ENCODE results near the gene LIPN.
"Not testable (repeated sequence)": the region's sequence is repeated elsewhere in the genome, so short reads cannot be mapped to it uniquely, and the experiment has no call there.

The LIPN gene, protein sequence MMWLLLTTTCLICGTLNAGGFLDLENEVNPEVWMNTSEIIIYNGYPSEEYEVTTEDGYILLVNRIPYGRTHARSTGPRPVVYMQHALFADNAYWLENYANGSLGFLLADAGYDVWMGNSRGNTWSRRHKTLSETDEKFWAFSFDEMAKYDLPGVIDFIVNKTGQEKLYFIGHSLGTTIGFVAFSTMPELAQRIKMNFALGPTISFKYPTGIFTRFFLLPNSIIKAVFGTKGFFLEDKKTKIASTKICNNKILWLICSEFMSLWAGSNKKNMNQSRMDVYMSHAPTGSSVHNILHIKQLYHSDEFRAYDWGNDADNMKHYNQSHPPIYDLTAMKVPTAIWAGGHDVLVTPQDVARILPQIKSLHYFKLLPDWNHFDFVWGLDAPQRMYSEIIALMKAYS

DNA sequence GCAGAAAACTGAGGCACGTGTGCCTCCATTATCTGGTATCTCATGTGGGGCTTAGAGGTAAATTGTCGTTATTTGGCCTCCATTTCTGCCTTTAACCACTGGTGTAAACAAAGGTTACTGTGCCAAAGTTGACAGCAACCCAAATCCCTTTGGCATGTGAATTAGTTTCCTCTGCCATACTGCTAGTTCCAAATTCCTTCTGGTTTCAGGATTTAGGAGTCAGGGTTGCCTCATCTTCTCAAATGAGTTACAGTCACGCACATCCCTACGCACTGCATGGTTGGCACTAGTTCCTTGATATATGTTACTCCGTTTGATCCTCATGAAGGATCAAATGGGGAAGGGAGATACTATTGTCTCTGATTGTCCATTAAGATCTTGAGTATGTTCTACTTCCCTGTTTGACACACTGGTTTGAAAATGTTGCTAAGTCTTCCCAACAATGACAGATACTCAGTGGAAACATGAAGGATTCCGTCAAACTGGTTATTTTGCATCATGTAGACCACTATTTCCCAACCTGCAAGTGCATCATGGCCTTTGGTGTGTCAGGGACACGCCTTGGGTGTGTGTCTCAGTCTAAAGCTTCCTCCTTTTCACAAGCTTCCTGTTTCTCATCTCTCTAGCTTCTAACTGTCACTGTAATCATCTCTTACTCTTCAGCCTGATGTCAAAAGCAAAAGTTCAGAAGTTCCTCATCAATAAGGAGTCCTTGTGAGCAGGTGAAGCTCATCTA lies at the start of gene LIPN:
Gene LIPN, plus strand, starts transcription at position 655 of the 736 bp plus-strand sequence. CDS start 1,386 bp downstream, outside the sequence.
- DNase-seq (ENCODE audit: low read depth in 2 of 2): no peak

GRCh38 chr10:88715517-88715916 lies 44.3 kb upstream of the LIPN start:
- no peak for DNase-seq (ENCODE audit: low read depth in 2 of 2)

DNA sequence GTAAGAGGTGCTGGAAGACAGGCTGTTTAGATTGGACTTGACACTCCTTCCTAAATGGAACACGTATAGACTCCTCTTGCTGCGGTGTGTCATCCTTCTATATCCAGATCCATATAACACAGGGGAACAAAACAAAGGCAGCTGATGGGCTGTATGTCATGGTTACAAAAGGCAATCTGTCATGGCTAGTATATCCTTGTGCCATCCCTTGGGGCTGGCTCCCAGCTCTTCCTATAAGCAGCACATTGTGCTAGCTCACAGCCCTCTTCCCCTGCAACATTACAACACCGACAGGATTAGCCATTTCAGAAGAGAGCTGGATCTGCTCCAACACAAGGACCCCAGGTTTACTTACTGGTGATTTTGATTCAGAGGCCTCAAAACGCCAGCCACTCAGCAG lies 38.4 kb upstream of the LIPN start:
- DNase-seq (ENCODE audit: low read depth in 2 of 2): no peak

DNA sequence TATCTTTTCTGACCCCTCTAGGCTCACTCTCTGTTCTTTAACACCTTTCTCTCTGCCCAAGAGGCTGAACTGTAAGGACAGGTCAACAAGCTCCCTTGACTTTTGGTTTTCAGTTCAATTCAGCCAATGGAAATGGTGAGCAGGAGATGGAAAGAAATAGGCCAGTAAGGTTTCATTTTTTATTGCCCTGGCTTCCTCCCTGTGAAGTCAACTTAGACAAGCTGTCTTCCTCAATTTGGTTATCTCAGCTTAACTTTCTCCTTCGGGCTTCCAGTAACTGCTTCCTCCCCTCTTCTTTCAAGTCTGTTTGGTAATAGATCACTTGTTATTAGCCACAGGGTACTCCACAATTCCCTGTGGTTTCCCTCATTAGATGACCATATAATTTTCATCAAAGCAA lies 34.0 kb upstream of the LIPN start:
- DNase-seq (ENCODE audit: low read depth in 2 of 2): no peak

DNA sequence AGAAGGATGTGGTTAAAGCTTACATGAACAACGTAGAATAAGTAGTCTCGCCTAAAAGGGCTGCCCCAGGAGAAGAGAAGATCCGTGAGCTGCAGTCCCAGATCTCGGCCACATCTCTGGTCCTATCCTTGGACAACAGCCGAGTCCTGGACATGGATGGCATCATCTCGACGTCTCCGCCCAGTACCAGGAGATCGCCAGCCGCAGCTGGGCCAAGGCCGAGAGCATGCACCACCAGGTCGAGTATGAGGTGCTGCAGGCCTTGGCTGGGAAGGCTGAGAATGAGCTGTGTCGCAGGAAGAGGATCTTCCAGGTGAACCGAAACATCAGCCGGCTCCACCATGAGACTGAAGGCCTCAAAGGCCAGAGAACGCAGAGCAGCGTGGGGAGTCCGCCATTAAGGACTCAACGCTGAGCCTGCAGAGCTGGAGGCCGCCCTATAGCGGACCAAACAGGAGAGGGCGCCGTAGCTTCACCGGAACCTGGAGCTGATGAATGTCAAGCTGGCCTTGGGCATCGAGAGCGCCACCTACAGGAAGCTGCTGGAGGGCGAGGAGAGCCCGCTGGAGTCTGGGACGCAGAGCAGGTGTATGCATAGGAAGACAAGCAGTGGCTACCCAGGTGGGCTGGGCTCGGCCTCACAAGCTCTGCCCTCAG lies 31.6 kb upstream of the LIPN start:
- DNase-seq (ENCODE audit: low read depth in 2 of 2): no peak

DNA sequence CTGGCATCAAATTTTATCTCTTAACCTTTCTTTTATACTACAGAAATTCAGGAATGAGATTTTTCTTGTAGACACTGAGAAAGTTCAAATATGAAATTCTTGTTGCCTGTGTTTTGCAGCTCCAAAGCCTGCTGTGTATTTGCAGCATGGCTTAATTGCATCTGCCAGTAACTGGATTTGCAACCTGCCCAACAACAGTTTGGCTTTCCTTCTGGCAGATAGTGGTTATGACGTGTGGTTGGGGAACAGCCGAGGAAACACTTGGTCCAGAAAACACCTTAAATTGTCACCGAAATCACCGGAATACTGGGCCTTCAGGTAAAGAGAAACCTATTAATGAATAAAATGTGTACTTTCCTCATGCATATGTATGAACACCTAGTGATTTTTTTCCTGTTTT lies 29.0 kb upstream of the LIPN start:
- DNase-seq (ENCODE audit: low read depth in 2 of 2): no peak

GRCh38 chr10:88731296-88731695 lies 28.5 kb upstream of the LIPN start:
- DNase-seq (ENCODE audit: low read depth in 2 of 2): no peak

DNA sequence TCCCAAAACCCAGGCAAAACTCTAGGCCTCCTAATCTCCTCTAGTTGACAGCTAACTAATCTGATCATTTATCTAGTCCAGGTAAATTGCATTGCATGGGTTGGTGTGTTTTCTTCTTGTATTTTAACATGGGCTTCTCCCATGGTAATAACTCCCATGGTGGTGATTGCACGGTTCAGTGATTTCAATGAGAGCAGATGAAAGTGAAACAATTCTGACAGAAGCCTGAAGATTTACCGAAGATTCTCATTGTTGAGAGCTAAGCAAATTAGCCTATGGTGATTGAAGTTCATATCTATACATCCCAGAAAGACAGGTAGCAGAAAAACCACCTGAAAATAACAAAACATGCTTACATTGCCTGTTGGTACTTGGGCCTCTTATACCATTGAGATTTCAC lies 26.6 kb upstream of the LIPN start:
- no peak for DNase-seq (ENCODE audit: low read depth in 2 of 2)

- no peak for DNase-seq (ENCODE audit: low read depth in 2 of 2)
These were observed 24.2 kb upstream of the LIPN start for GRCh38 chr10:88735661-88736060.

GRCh38 chr10:88741921-88742320 lies 17.9 kb upstream of the LIPN start:
- DNase-seq (ENCODE audit: low read depth in 2 of 2): not testable (repeated sequence)

GRCh38 chr10:88742448-88742847 lies 17.4 kb upstream of the LIPN start:
- no peak for DNase-seq (ENCODE audit: low read depth in 2 of 2)

- no peak for DNase-seq (ENCODE audit: low read depth in 2 of 2)
These were observed 15.8 kb upstream of the LIPN start for GRCh38 chr10:88744002-88744401.

GRCh38 chr10:88745633-88746032 lies 14.2 kb upstream of the LIPN start:
- DNase-seq (ENCODE audit: low read depth in 2 of 2): no peak

DNA sequence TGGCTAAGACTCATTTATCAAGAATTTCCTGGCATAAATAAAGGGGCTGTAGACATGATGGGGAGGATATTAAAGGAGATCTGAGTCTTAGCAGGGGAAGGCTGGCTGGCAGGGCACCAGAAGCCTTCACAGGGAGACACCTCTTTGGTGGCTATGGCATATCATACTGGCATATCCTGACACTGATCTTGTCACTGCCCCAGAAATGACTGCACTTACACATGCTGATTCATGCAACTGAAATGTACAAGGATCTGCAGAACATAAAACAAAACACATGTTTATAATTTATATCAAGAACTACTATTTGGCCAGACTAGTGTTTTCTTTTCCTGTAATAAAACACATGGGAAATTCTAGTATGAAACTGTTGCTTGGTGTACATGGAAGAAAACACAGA lies 5.5 kb upstream of the LIPN start:
- no peak for DNase-seq (ENCODE audit: low read depth in 2 of 2)

DNA sequence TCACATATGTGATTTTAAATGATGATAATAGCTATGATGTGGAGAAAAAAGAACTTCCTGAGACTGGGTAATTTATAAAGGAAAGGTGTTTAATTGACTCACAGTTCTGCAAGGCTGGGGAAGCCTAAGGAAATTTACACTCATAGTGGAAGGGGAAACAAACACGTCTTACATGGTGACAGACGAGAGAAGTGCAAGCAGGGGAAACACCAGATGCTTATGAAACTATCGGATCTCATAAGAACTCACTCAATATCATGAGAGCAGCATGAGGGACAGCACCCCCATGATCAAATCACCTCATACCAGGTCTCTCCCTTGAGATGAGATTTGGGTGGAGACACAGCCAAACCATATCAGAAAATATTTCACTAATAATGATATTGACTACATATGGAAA lies 4.1 kb upstream of the LIPN start:
- no peak for DNase-seq (ENCODE audit: low read depth in 2 of 2)

- DNase-seq (ENCODE audit: low read depth in 2 of 2): no peak
These were observed 3.2 kb upstream of the LIPN start for GRCh38 chr10:88756660-88757059.

- DNase-seq (ENCODE audit: low read depth in 2 of 2): no peak
These were observed 3.1 kb downstream of the LIPN start for GRCh38 chr10:88762906-88763305.

DNA sequence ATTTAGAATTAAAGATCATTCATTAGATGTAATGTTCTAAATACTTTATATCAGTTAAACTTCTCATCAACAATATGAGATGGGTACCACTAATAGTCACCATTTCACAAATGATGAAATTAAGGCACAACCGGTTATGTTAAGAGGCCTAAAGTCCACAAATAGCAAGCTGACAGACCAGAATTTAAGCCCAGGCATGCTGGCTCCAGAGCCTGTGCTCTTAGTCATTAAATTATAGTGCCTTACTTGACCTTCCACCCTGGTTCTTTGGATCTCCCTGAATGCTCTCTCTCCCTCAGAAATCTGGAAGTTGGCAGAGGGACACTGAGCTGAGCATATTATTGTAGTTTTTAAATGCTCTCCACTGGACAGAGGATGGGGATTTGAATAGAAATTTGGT lies 3.6 kb downstream of the LIPN start:
- no peak for DNase-seq (ENCODE audit: low read depth in 2 of 2)

GRCh38 chr10:88764110-88764509 lies 4.3 kb downstream of the LIPN start:
- DNase-seq (ENCODE audit: low read depth in 2 of 2): no peak

DNA sequence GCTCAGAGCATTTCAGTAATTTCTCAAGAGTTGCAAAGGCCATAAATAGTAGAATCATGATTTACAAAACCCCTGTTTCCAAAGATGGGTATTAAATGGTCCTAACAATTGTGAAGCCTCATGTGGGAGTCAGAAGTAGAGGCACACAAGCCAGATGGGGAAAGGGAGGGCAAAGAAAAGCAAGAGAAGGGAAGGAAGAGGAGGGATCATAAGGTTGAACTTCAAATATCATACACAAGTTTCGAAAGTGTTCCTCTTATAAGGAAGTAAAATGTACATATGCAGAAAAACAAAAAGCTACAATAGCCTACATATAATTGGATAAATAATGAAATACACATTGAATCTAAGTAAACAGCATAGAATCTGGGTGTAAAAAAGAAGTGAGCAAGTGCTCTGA lies 6.0 kb downstream of the LIPN start:
- no peak for DNase-seq (ENCODE audit: low read depth in 2 of 2)

DNA sequence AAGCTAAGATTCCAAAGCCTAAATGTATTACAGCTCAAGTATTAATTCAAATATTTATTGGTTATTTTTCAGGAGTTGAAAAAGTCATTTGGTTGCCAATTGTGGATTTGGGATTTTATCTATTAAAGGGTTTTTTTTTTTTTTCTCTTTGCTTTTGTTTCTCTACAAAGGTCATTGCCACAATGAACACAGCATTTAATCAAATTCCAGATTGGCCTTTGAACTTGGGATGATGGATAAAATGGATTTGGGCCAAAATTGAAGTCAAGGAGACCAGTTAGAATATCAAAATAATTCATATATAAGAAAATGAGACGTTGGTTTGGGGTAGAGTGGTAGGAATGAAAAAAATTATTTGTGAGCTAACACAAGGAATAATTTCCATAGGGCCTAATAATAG lies 9.6 kb downstream of the LIPN start:
- DNase-seq (ENCODE audit: low read depth in 2 of 2): no peak

GRCh38 chr10:88781206-88781605 lies 21.4 kb downstream of the LIPN start:
- no peak for DNase-seq (ENCODE audit: low read depth in 2 of 2)

GRCh38 chr10:88782222-88782621 lies 22.4 kb downstream of the LIPN start:
- no peak for DNase-seq (ENCODE audit: low read depth in 2 of 2)

Data from stimulated activated CD8-positive, alpha-beta memory T cell treated with anti-CD3 and anti-CD28 coated beads, Interleukin-7, amount 100 ng/mL, for 1 hour (primary cell).